ENCODE measurements around the gene ALKBH5.

Gene ALKBH5

DNA sequence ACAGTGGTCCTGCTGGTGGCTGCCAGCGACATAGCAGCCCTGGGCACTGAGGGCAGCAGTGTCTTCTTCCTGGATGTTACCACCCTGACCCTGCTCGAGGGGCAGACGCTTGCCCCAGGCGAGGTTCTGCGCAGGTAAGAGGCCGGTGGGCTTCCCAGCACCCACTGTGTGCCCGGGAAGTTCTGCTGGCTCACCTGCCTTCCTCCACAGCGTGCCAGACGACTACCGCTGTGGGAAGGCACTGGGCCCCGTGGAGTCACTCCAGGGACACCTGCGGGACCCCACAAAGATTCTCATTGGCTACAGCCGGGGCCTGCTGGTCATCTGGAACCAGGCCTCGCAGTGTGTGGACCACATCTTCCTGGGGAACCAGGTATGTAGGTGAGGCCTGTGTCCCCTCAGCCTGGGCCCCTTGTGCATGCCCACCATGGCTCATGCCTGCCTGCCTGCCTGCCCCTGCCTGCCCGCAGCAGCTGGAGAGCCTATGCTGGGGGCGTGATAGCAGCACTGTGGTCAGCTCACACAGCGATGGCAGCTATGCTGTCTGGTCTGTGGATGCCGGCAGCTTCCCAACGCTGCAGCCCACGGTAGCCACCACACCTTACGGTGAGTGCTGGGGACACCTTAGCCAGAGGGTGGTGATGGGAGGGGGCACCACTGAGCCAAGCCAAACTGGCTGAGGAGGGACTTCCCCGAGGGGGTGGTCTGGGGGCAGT lies 50.3 kb downstream of the ALKBH5 start:
- Mint-ChIP-seq H3K4me3 (no peak overlapping the region), H3K27me3 (no peaks in the 10 kb centered on the region), H3K4me1 (peaks cover 2% of the 10 kb centered on the region), H3K9me3 (no peaks in the 10 kb centered on the region), H3K36me3 (no peaks in the 10 kb centered on the region), H3K27ac (no peak overlapping the region)

DNA sequence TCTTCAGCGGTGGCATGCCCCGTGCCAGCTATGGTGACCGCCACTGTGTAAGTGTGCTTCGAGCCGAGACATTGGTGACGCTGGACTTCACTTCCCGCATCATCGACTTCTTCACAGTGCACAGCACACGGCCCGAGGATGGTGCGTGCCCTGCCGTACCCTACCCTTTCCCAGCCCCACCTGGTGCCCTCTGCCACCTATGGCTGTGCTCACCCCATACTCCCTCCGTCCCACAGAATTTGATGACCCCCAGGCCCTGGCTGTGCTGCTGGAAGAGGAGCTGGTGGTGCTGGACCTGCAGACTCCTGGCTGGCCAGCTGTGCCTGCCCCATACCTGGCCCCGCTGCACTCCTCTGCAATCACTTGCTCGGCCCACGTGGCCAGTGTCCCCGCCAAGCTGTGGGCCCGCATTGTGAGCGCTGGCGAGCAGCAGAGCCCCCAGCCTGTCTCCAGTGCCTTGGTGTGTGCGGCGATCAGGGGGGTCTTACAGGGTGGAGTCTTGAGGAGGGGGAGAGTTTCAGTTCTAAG lies 51.3 kb downstream of the ALKBH5 start:
- H3K4me1 Mint-ChIP-seq = no peaks in the 10 kb centered on the region
- no peak overlapping the region for H3K4me3 Mint-ChIP-seq
- no peaks in the 10 kb centered on the region for H3K36me3 Mint-ChIP-seq
- no peaks in the 10 kb centered on the region for H3K27me3 Mint-ChIP-seq
- H3K27ac Mint-ChIP-seq = no peak overlapping the region
- H3K9me3 Mint-ChIP-seq = no peaks in the 10 kb centered on the region

DNA sequence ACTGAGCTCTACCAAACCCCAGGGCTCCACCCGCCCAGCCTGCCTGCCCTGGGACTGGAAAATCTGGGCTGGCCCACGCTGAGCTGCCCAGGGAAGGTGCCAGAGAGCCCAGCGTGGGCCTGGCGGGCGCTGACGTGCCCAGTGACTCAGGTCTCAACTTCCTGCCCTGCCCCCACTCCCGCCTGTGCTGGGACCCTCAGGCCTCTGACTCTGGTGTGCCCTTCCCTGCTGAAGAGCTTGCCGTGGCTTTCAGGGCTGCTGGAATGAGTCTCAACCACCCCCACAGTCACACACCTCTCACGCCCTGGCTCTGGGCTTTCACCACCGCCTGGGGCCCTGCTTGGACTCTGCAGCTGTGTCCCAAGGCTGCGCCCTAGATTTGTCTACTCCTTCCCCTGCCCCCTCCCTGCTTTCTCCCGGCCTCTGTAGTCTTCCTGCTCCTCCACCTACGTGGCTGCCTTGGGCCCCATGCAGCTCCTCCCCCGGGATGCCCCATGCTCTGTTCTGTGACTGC lies 52.2 kb downstream of the ALKBH5 start:
- Mint-ChIP-seq H3K4me1 (no peaks in the 10 kb centered on the region), H3K27me3 (no peaks in the 10 kb centered on the region), H3K27ac (no peak overlapping the region), H3K9me3 (no peaks in the 10 kb centered on the region), H3K4me3 (no peak overlapping the region), H3K36me3 (no peaks in the 10 kb centered on the region)

DNA sequence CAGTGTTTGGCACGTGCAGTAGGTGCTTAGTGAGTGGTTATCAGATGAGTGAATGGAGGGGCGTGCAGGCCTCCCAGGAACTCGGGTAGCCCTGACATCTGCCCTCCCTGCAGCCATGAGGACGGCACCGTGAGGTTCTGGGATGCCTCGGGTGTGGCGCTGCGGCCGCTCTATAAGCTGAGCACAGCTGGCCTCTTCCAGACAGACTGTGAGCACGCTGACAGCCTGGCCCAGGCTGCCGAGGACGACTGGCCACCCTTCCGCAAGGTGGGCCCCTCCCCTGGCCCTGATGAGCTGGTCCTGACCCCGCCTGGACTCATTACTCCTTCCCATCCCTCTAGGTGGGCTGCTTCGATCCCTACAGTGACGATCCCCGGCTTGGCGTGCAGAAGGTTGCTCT lies 52.9 kb downstream of the ALKBH5 start:
- Mint-ChIP-seq H3K4me3 (no peak overlapping the region), H3K27me3 (no peaks in the 10 kb centered on the region), H3K9me3 (no peaks in the 10 kb centered on the region), H3K4me1 (no peaks in the 10 kb centered on the region), H3K36me3 (no peaks in the 10 kb centered on the region), H3K27ac (no peak overlapping the region)

DNA sequence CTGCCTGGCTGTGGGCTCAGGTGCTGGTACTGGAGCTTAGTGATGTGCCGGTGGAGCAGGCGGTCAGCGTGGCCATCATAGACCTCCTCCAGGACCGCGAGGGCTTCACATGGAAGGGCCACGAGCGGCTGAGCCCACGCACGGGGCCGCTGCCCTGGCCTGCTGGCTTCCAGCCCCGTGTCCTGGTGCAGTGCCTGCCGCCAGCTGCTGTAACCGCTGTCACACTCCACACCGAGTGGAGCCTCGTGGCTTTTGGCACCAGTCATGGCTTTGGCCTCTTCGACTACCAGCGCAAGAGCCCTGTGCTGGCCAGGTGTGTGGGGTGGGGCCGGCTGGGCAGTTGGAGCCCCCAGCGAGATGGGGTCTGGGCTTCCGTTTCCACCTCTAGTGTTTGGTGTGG lies 53.8 kb downstream of the ALKBH5 start:
- H3K36me3 Mint-ChIP-seq = no peaks in the 10 kb centered on the region
- H3K9me3 Mint-ChIP-seq = no peaks in the 10 kb centered on the region
- no peaks in the 10 kb centered on the region for H3K27me3 Mint-ChIP-seq
- H3K4me3 Mint-ChIP-seq = no peak overlapping the region
- H3K4me1 Mint-ChIP-seq = no peaks in the 10 kb centered on the region
- H3K27ac Mint-ChIP-seq = no peak overlapping the region

DNA sequence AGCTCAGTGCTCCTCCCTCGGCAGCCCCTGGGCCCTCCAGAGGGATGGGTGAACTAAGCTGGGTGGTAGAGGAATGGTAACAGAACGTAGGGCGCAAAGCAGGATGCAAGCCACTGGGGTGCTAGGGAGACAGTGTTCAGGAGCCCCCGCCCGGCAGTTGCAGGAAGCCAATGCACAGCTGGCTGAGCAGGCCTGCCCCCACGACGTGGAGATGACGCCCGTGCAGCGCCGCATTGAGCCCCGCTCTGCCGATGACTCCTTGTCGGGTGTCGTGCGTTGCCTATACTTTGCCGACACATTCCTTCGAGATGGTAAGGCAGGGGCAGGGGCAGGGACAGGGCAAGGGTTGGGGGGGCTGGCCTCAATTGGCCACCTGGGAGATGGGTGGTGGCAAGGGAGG lies 54.7 kb downstream of the ALKBH5 start:
- Mint-ChIP-seq H3K9me3 (no peaks in the 10 kb centered on the region), H3K36me3 (no peaks in the 10 kb centered on the region), H3K4me3 (no peak overlapping the region), H3K27ac (no peak overlapping the region), H3K4me1 (no peaks in the 10 kb centered on the region), H3K27me3 (no peaks in the 10 kb centered on the region)

DNA sequence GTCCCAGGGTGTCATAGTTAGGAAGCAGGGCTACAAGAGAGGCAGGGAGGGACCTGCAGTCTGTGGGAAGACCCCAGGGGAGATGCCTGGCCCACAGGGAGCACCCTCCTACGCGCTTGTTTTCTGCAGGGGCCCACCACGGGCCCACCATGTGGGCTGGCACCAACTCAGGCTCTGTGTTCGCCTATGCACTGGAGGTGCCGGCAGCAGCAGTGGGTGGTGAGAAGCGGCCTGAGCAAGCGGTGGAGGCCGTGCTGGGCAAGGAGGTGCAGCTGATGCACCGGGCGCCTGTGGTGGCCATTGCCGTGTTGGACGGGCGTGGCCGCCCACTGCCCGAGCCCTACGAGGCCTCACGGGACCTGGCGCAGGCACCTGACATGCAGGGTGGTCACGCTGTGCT lies 56.8 kb downstream of the ALKBH5 start:
- H3K27me3 Mint-ChIP-seq = no peaks in the 10 kb centered on the region
- no peaks in the 10 kb centered on the region for H3K4me1 Mint-ChIP-seq
- H3K27ac Mint-ChIP-seq = no peak overlapping the region
- peaks cover 1% of the 10 kb centered on the region for H3K36me3 Mint-ChIP-seq
- no peak overlapping the region for H3K4me3 Mint-ChIP-seq
- H3K9me3 Mint-ChIP-seq = no peaks in the 10 kb centered on the region

DNA sequence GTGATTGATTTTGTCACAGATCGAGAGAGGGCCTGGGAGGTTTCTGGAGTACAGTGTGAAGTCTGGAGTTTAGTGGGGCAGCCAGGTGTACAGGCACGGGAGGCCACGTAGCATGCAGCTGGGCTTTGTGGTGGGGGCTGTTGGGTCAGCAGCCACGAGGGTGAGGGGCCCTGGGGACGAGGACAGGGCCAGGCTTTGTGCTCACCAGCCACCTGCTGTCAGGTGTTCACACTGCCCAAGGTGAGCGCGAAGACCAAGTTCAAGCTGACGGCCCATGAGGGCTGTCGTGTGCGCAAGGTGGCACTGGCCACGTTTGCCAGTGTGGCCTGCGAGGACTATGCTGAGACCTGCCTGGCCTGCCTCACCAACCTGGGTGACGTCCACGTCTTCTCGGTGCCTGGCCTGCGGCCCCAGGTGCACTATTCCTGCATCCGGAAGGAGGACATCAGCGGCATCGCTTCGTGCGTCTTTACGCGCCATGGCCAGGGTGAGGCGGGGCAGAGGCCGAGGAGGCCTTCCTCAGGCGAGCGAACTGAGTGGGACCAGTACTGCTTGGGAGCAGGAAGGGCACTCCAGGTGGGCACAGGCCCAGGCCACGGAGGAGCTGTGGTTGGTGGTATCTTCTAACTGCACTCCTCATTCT lies 57.7 kb downstream of the ALKBH5 start:
- no peaks in the 10 kb centered on the region for H3K4me1 Mint-ChIP-seq
- no peak overlapping the region for H3K4me3 Mint-ChIP-seq
- peaks cover 2% of the 10 kb centered on the region for H3K36me3 Mint-ChIP-seq
- H3K9me3 Mint-ChIP-seq = no peaks in the 10 kb centered on the region
- no peaks in the 10 kb centered on the region for H3K27me3 Mint-ChIP-seq
- H3K27ac Mint-ChIP-seq = no peak overlapping the region

DNA sequence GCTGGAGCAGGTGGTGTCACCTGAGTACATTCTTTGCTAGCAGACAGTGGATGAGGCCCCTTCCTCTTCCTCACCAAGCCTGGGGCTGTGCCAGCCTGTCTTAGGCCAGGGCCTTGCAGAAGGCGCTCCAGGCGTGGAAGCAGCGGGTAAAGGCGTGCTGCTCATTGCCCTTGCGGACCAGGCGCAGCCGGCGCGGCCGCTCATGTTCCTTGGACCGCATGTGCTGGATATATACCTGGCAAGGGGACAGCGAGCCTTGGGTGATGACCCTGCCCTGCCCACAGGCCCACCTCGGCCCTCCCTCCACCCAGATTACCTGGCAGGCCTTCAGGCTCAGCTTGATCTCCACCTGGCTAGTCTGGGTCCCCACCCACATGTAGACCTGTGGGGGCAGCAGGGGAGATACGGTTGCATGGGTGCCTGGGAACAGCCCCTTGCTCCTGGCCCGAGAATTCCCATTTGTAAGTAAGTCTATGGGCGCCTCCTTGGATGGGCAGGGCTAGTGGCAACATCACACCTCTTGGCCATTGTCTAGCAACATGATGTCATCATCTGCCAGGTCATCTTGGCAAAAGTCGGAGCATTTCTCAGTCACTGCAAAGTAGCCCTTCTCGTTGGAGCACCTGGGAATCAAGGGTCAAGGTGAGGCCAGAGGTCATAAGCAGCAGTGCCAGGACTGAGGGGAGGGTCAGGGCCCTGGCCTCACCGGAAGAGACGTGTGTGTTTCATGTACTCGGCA lies 61.6 kb downstream of the ALKBH5 start:
- H3K4me1 Mint-ChIP-seq = peaks cover 4% of the 10 kb centered on the region
- H3K9me3 Mint-ChIP-seq = no peaks in the 10 kb centered on the region
- no peaks in the 10 kb centered on the region for H3K27me3 Mint-ChIP-seq
- H3K36me3 Mint-ChIP-seq = peaks cover 5% of the 10 kb centered on the region
- H3K4me3 Mint-ChIP-seq = no peak overlapping the region
- no peak overlapping the region for H3K27ac Mint-ChIP-seq

DNA sequence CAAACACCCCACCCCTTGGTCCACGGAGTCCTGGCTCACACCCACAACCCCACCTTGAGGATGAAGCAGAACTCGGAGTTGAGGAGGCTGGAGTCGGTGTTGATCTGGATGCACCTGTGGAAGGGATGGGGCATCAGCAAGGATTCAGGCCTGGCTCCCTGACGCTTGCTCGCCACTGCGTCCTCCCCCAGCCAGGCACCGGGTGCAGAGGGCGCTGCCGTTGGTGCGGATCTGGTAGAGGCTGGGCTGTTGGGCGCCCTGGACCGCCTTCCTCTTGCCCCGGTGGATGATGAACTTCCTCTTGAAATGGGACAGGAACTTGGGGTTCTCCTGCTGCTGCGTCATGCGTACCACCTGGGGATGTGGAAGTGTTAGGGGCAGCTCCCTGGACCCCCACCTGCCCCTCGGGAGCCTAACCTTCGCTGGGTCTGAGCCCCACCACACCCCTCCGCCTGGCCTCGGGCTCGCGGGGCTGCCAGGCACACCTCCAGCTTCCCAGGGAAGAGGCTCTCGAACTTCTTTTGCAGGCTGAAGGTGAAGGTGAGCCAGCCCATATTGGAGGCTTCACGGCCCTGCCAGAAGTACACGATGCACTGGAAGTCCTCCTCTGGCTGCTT lies 62.6 kb downstream of the ALKBH5 start:
- H3K4me1 Mint-ChIP-seq = peaks cover 4% of the 10 kb centered on the region
- H3K9me3 Mint-ChIP-seq = no peaks in the 10 kb centered on the region
- H3K27me3 Mint-ChIP-seq = no peaks in the 10 kb centered on the region
- peaks cover 5% of the 10 kb centered on the region for H3K36me3 Mint-ChIP-seq
- no peak overlapping the region for H3K4me3 Mint-ChIP-seq
- no peak overlapping the region for H3K27ac Mint-ChIP-seq

DNA sequence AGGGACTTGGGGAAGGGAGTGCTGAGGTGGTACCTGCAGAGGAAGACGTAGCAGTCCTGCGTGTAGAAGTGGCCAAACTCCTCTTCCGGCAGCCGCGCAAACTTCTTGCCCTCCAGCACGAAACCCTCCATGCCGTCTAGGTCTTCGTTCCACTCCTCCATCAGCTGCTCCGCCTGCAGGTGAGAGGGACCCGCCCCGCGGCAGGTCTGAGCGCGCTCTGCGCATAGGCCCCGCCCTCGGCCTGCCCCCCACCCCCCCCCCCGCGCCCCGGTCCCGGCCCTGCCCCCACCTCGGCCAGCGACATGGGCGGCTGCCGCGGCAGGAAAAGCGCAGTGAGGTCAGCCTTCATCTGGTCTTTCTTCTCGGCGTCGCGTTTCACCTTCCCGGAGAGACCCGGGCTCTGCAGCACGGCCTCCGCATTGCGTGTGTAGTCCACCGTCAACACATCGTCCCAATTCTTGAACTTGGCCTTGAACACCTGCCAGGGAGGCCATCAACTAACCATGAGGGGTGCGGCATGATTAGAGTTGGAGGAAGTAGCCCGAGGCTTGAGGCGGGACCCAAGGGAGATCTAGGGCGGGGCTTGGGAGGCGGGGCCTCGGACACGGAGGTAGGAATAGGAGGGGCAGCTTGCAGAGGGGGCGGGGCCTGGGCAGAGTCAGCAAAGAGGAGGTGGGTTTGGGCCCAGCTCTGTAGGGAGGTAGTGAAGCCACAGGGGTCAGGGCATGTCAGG lies 63.4 kb downstream of the ALKBH5 start:
- Mint-ChIP-seq H3K4me1 (peaks cover 4% of the 10 kb centered on the region), H3K27ac (no peak overlapping the region), H3K9me3 (no peaks in the 10 kb centered on the region), H3K36me3 (peaks cover 5% of the 10 kb centered on the region), H3K27me3 (no peaks in the 10 kb centered on the region), H3K4me3 (no peak overlapping the region)

DNA sequence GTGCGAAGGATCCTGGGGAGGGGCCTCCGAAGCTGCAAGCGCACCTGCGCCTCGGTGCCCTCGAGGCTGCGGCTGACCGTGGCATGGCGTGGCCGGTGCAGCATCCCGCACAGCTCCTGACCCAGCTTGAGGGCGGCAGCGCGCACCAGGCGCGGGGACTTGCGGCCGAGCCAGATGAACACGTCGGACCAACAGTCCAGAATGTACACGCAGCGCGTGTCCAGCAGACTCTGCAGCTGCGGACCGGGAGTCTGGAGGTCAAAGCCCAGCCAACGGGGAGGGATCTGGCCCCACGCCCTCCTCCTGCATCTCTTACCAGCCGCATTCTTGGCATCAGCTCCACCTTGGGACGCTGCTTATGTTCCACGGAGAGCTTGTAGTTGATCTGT lies 64.0 kb downstream of the ALKBH5 start:
- Mint-ChIP-seq H3K4me1 (peaks cover 4% of the 10 kb centered on the region), H3K9me3 (no peaks in the 10 kb centered on the region), H3K27ac (no peak overlapping the region), H3K4me3 (no peak overlapping the region), H3K27me3 (no peaks in the 10 kb centered on the region), H3K36me3 (peaks cover 5% of the 10 kb centered on the region)

DNA sequence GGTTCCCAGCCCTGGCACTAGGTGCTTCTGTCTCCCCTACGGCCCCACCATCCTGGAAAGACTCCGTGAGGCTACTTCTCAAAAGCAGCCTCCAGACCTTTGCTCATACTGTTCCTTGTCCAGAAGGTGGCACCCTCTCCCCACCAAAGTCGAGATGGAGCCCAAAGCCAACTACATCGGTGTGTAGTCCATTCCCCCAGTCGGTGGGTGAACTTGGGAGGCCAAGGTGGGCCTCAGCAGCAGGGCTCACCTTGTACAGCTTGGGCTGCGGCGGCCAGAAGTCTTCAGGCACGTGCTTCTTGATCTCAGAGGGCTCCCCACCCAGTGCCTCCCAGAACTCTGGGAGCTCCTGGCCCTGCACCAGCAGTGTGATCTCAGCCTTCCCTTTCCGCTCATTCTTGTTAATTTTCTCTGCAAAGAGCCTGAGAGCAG lies 64.7 kb downstream of the ALKBH5 start:
- Mint-ChIP-seq H3K27me3 (no peaks in the 10 kb centered on the region), H3K36me3 (peaks cover 5% of the 10 kb centered on the region), H3K9me3 (no peaks in the 10 kb centered on the region), H3K4me1 (peaks cover 4% of the 10 kb centered on the region), H3K4me3 (no peak overlapping the region), H3K27ac (no peak overlapping the region)

DNA sequence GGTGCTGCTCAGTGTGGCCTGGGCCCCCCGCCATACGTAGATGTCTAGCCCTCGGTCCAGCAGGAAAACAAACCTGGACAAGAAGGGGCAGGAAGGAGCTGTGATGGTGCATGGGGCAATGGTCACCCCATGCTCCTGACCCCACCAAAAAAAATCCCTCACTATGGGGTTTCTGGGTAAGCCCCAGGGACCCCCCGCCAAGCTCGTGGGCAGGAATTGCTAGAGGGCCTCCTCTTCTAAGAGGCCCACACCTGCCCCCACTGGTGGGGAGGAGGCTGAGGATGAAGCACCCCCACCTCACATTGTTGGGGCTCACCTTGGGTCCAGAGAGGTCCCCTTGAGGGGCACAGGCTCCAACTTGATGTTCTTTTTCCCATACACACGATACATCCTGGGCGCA lies 65.2 kb downstream of the ALKBH5 start:
- H3K36me3 Mint-ChIP-seq = peaks cover 5% of the 10 kb centered on the region
- no peaks in the 10 kb centered on the region for H3K27me3 Mint-ChIP-seq
- H3K4me3 Mint-ChIP-seq = no peak overlapping the region
- H3K4me1 Mint-ChIP-seq = peaks cover 4% of the 10 kb centered on the region
- H3K27ac Mint-ChIP-seq = no peak overlapping the region
- no peaks in the 10 kb centered on the region for H3K9me3 Mint-ChIP-seq

DNA sequence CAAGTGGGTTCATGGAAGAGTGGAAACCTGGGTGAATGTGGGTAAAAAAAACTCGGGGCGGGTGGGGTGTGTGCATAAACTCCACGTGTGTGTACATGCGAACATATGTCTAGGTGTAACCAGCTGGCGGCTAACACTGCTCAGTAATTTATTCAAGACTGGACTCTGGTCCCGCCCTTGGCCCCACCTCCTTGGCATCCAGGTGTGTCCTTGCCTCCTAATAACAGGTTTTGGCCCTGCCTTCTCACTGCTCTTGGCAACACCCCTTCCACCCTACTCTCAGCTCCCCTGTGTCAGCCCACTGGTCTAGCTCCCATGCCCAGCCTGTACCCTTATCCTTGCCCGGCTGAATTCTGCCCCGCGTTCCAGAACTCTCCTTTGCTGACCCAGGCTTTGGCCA lies 66.6 kb downstream of the ALKBH5 start:
- H3K9me3 Mint-ChIP-seq = no peaks in the 10 kb centered on the region
- no peaks in the 10 kb centered on the region for H3K27me3 Mint-ChIP-seq
- peaks cover 4% of the 10 kb centered on the region for H3K4me1 Mint-ChIP-seq
- H3K27ac Mint-ChIP-seq = no peak overlapping the region
- H3K36me3 Mint-ChIP-seq = peaks cover 5% of the 10 kb centered on the region
- no peak overlapping the region for H3K4me3 Mint-ChIP-seq
